ENCODE measurements around the gene HINT2.

The HINT2 gene

GRCh38 chr9:35774907-35775635 is 39.8 kb downstream of the HINT2 start:
- DNase-seq = no peak

- no peak for DNase-seq
Measured at GRCh38 chr9:35771943-35772342, 42.9 kb downstream of the HINT2 start.

GRCh38 chr9:35771534-35771933 is 43.3 kb downstream of the HINT2 start:
- no peak for DNase-seq

- no peak for DNase-seq
Measured at GRCh38 chr9:35771075-35771433, 43.8 kb downstream of the HINT2 start.

- DNase-seq = no peak
Measured at GRCh38 chr9:35769763-35770162, 45.1 kb downstream of the HINT2 start.

GRCh38 chr9:35767458-35767857 is 47.4 kb downstream of the HINT2 start:
- no peak for DNase-seq

GRCh38 chr9:35766997-35767396 is 47.8 kb downstream of the HINT2 start:
- DNase-seq = no peak

GRCh38 chr9:35763803-35764202 is 51.0 kb downstream of the HINT2 start:
- no peak for DNase-seq

- DNase-seq = no peak
Measured at GRCh38 chr9:35763181-35763580, 51.7 kb downstream of the HINT2 start.
